ENCODE measurements around the gene DND1.
"Not testable (repeated sequence)": the region's sequence is repeated elsewhere in the genome, so short reads cannot be mapped to it uniquely, and the experiment has no call there.

DND1 gene

GRCh38 chr5:140672455-140673186, 755 bp downstream of the DND1 start:
- no peak for DNase-seq (ENCODE audit: low spot score)

DNA sequence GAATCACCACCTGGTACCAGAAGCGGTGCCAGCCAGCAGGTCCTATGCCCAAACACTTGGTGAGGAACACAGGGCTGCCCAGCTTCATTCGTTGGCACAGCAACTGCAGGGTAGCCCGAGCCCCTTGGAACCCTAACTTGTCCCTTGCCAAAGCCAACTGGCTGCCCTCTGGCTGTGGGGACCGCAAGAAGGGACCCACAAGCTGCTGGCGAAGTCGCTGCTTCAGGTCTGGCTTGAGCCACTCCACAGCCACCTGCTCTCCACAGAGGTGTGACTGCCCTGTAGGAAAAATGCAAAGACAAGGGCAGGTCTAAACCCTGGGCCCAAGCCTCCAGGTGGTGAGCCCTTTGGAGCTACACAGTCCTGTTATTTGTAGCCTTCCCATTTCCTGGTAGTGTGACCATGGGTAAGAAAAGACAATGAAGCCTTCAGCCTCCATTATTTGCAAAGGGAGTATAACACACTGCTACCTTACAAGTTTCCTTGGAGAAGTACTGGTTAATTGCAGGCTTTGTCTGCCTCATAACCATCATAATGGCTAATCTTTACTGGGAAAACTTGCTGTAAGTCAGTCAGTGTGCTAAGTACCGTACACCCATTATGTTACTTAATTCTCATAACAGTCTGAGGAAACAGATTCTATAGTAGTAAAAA, 1.8 kb downstream of the DND1 start:
- no peak for DNase-seq (ENCODE audit: low spot score)

DNA sequence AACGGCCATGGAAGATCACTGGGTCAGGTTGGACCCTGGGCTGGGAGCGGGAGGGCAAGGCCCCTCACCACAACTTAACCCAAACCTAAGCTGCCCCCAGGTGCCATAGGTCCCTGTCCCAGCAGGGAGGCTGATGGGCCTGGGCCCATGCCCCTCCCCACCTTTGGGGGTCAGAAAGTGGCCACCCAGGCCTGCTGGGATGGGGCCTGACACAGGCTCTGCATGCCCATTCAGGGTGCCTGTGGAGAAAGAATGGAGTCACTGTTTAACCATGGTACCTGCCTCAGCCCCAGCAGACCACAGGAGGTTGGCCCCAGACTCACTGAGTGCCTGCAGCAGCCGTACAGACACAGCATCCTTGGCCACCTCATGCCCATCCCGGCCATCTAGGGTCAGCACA, 2.3 kb downstream of the DND1 start:
- not testable (repeated sequence) for DNase-seq (ENCODE audit: low spot score)

- DNase-seq (ENCODE audit: low spot score): peak; percentile 93
These were observed 8.8 kb downstream of the DND1 start, which contains the start of gene WDR55 for GRCh38 chr5:140664359-140665119. Gene WDR55, plus strand, starts transcription at chr5:140664904. Its CDS starts 9 bp downstream, at chr5:140664913.

DNA sequence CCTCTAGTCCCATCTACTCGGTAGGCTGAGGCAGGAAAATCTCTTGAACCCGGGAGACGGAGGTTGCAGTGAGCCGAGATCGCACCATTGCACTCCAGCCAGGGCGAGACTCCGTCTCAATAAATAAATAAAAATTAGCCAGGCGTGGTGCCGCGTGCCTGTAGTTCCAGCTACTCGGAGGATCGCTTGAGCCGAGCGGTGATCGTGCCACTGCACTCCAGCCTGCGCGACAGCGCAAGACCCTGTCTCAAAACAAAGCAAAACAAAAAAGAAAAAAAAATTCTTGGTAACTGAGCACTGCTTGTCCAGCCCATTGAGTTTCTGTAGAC, 9.4 kb downstream of the DND1 start:
- no peak for DNase-seq (ENCODE audit: low spot score)

DNA sequence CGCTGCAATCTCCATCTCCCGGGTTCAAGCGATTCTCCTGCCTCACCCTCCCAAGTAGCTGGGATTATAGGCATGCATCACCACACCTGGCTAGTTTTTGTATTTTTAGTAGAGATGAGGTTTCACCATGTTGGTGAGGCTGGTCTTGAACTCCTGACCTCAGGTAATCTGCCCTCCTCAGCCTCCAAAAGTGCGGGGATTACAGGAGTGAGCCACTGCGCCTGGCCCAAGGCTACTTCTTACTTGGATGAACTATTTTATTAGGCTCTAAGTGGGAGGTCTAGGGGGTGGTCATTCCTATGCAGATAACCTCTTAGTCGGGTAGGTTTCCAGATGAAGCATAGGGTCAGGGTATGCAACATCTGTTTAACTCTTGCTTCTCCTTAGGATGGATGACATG, 13.0 kb downstream of the DND1 start:
- not testable (repeated sequence) for DNase-seq (ENCODE audit: low spot score)

DNA sequence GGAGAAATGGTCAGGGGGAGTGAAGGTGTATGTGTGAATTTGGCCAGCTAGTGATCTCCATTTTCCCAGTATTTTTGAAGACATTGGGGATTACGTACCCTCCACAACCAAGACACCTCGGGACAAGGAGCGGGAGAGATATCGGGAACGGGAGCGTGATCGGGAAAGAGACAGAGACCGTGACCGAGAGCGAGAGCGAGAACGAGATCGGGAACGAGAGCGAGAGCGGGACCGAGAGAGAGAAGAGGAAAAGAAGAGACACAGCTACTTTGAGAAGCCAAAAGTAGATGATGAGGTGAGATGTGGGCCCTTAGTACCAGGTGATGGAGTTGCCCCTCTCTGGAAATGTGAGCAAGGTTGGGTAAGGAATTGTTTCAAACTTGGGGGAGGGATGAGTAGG, 14.5 kb downstream of the DND1 start:
- no peak for DNase-seq (ENCODE audit: low spot score)

DNA sequence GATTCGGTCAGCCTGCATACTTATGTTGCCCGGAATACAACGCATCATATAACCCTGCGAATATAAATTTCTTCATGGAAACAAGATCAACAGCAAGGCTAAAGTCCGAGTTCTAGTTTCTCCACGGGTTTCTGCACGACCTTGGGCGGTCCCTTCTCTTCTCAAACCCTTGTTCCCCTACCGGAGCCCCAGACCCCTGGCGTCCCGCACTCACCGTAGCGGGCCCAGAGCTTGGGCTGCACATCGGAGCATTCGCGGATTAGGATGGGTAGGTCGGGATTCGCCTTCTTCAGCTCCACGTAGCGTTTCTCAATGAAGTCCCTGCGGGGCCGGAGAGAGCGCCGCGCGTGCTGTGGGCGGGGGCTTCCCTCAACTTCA, 26.3 kb downstream of the DND1 start:
- no peak for DNase-seq (ENCODE audit: low spot score)

DNA sequence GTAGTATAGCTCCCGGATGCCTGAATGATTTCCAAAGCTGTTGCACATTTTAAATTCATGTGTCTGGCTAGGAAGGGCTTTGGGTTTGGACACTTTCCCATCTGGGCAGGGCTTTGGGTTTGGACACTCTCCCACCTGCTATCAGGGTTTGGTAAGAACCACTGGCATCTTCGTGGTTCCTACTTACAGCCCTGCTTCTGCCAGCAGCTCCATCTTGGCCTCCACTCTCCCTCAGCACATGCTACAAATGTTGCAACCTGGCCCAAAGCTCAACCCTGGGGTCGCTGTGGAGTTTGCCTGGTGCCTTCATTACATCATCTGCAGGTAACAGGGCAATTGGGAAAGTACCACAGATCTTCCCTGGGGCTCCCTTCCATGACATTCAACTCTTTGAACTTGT, 30.7 kb downstream of the DND1 start:
- DNase-seq (ENCODE audit: low spot score): no peak

DNA sequence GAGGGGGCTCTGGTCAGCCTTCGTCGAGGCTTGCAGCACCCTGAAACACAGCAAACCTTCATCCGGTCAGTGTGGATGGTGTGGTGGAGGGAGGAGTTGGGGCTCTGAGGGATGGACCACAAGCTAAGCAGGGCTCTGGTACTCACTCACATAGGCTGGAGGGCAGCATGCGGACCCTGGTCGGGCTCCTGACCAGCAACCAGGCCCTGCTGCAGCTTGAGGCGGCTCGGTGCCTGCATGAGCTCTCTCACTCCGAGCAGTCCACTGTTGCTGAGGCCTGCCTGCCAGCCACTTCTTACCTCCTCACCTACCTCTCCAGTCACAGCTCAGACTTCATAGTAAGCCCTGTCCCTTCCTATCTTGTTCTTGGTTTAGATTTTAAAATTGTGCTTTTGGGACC, 31.7 kb downstream of the DND1 start:
- DNase-seq (ENCODE audit: low spot score): no peak

GRCh38 chr5:140639148-140639981, 34.0 kb downstream of the DND1 start, which contains the start of gene TMCO6:
Gene TMCO6, plus strand, starts transcription at chr5:140639451. Its CDS starts 77 bp downstream, at chr5:140639528.
- DNase-seq (ENCODE audit: low spot score): peak; percentile 96

- not testable (repeated sequence) for DNase-seq (ENCODE audit: low spot score)
These were observed 34.6 kb downstream of the DND1 start for GRCh38 chr5:140638898-140639147.

- no peak for DNase-seq (ENCODE audit: low spot score)
These were observed 35.8 kb downstream of the DND1 start for GRCh38 chr5:140637371-140638100.

DNA sequence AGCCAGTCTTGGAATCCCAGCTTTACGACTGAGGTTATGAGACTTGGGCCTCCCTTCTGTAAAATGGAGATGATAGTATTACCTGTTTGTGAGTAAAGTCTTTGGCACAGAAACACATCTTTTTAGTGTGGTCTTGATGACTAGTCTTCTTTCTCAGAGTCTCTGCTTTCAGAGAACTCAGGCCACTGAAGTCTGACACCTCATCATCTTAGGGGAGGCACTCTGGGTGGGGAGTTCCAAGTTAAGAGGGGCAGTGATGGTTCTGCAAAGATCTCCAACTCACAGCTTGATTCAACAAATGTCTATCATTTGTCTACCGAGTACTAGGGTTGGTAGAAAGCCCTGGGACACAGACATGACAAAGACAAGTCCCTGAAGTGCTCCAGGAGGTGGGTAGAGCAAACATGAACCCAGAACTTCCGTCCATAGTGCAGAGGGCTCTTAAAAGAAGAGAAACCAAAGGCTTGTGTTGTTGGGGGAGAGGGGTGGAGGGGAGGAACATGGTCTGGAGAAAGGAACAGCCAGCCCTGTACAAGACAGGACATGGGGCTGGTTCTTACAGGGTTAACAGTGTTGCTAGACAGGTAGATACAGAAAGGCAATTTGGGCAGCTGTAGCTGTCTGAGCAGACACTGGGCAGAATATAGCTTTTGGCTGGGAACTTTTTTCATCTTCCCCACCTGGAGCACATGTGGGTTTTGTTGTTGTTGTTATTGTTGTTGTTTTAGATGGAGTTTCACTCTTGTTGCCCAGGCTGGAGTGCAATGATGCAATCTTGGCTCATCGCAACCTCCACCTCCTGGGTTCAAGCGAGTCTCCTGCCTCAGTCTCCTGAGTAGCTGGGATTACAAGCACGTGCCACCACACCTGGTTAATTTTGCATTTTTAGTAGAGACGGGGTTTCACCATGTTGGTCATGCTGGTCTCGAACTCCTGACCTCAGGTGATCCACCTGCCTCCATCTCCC, 37.8 kb downstream of the DND1 start:
- DNase-seq (ENCODE audit: low spot score): peak; percentile 33

DNA sequence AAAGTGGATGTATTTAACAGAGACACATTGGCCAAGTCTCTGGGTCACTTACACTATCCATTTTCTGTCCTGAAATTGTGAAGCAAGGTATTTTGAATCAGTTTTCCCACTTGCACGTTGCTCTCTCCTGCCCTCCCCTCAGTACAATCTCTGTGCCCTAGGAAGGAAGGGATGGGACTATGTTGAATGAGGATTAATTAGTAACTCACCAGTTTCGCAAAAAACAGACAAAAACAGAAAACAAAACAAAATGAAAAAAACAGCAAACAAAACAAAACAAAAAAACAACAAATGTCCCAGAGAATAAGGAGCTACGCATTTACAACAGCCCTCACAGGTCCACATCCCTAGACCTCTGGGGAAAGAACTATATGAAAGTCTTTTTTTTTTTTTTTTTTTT, 39.3 kb downstream of the DND1 start:
- DNase-seq (ENCODE audit: low spot score): no peak

DNA sequence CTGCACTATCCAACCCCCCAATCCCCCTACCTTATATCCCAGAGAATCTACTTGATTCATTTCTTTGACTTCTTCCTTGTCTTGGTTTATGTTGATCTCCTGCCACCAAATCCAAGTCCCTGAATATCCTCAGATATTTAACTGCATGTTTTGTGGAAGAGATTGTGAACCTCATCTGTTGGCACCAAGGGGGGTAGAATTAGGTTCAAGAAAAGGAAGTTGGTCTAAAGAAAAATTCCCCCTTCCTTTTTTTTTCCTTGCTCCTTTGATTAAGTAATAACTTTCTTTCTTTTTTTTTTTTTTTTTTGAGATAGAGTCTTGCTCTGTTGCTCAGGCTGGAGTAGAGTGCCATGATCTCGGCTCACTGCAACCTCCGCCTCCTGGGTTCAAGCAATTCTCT, 39.9 kb downstream of the DND1 start:
- DNase-seq (ENCODE audit: low spot score): no peak

GRCh38 chr5:140633021-140633471, 40.3 kb downstream of the DND1 start, which contains the start of gene CD14:
Gene CD14, minus strand, starts transcription at chr5:140633175. Its CDS starts 104 bp downstream, at chr5:140633071.
- peak; percentile 8 for DNase-seq (ENCODE audit: low spot score)

GRCh38 chr5:140632366-140633020, 40.9 kb downstream of the DND1 start:
- peak; percentile 33 for DNase-seq (ENCODE audit: low spot score)

GRCh38 chr5:140631831-140632365, 41.5 kb downstream of the DND1 start:
- peak; percentile 9 for DNase-seq (ENCODE audit: low spot score)

Data from CD4-positive, alpha-beta T cell treated with Interleukin-15 for 4 hours (primary cell).